Esophagus squamous epithelium (tissue), 5 donors: Measurements from ENCODE around the gene GSTT2B. TPM values are rescaled to one million over a fixed set of nuclear protein-coding genes. Genes with fewer than 3 reads are reported as not detected.
"Not testable (repeated sequence)": the region's sequence is repeated elsewhere in the genome, so short reads cannot be mapped to it uniquely, and the experiment has no call there.

Source experiments
- DNase-seq: peaks from one replicate; lab custom pipeline; 2025; lab: John Stamatoyannopoulos, UW
- H3K27ac ChIP-seq, 4 donors: fragments of 200-600 bp; sonication (generic); one replicate each; pipeline ENCODE4 v1.5.1; 2016 to 2019; ENCODE audit warnings: mild to moderate bottlenecking in 1 of 4
- H3K27me3 ChIP-seq, 4 donors: fragments of 200-600 bp; sonication (generic); 1 replicate in 3 of 4; 2 replicates in 1 of 4; pipeline versions ENCODE4 v1.5.1 to v1.6.0; 2017 to 2021; ENCODE audit warnings: antibody characterized with exemption in 1 of 4
- H3K36me3 ChIP-seq, 3 donors: fragments of 200-600 bp; sonication (generic); one replicate each; pipeline ENCODE4 v1.5.1; 2016 to 2019
- H3K4me1 ChIP-seq, 3 donors: fragments of 200-600 bp; sonication (generic); one replicate each; pipeline ENCODE4 v1.5.1; 2017 to 2019
- H3K4me3 ChIP-seq, 4 donors: fragments of 200-600 bp; sonication (generic); 1 replicate in 3 of 4; 2 replicates in 1 of 4; pipeline ENCODE4 v1.5.1; 2016 to 2019; ENCODE audit warnings: mild to moderate bottlenecking in 2 of 4, moderate library complexity in 1 of 4
- H3K9me3 ChIP-seq, 3 donors: fragments of 200-600 bp; sonication (generic); one replicate each; pipeline ENCODE4 v1.5.1; 2016 to 2019
- POLR2A ChIP-seq, 4 donors: fragments of 450-650 bp; IDR thresholded peaks; one replicate each; pipeline ENCODE4 v1.6.1; 2017; ENCODE audit warnings: antibody characterized with exemption in 4 of 4, mild to moderate bottlenecking in 4 of 4, moderate library complexity in 3 of 4
- WGBS, 2 donors: methylation state at CpG; one replicate each; pipeline ENCODE4 v1.1.5; 2018; 5-methylcytosine and 5-hydroxymethylcytosine counted together
- intact Hi-C: fragments of 100-400 bp; cut with DNase I; formaldehyde crosslinking; loops from one replicate; pipeline ENCODE4 v1.15.0; 2022
- total RNA-seq, 4 donors: library from RNA; depleted of rRNA; stranded (reverse); fragments of >200 nt; gene quantifications; one replicate each; pipeline ENCODE4 v1.1.0, GENCODE V29; 2016
- TF ChIP-seq, protein P1 (sequence below), 6 experiments: fragments of 450-650 bp in 4 of 6; fragments of 200-600 bp in 2 of 6; sonication (generic) in 2 of 6; IDR thresholded peaks; one replicate each; pipeline ENCODE4 v1.5.1; 2016 to 2019; ENCODE audit warnings: antibody characterized with exemption in 6 of 6, mild to moderate bottlenecking in 4 of 6, moderate library complexity in 4 of 6
- donor health status: DM: yes; HTN: yes; CAD: no.

Gene GSTT2B
- total RNA-seq, 4 donors from 2014 or later, result 3.1 to 9.9 TPM; not detected in 2

DNA sequence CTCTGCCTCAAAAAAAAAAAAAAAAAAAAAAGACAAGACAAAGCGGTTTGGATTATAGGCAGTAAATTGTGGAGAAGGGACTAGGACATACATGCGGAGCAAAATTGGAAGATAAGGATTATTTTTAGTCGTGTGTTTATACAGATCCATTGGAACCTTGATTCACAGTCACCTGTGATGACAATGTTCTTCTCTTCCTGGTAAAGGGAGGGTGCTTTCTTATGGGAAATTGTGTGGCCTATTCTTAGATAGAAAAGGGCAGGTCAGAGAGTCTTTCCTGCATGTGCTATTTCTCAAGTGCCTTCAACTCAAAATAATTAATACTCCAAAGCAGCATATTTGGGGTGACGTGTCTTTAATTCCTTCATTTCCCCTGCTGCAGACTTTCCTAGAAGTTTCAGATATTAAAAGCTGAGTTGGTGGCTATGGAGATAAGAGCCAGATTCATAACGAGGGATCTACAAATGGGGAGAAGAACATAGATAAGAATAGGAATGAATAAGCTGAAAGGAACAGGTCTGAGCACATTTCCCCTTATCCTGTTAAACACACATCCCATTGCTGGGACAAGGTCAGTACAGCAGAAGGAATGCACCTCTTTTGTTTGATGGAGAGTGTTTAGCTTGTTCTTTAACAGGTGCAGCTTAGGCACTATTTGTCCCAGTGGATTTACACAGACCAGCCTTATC lies 22.5 kb downstream of the GSTT2B start:
- H3K4me3 ChIP-seq, result no peak overlapping the region
- H3K27me3 ChIP-seq, result no peaks in the 10 kb centered on the region
- H3K9me3 ChIP-seq, result no peaks in the 10 kb centered on the region
- no peak for TF ChIP-seq POLR2A (IDR thresholded peaks at IDR 0.05)
- TF ChIP-seq, protein P1, sequence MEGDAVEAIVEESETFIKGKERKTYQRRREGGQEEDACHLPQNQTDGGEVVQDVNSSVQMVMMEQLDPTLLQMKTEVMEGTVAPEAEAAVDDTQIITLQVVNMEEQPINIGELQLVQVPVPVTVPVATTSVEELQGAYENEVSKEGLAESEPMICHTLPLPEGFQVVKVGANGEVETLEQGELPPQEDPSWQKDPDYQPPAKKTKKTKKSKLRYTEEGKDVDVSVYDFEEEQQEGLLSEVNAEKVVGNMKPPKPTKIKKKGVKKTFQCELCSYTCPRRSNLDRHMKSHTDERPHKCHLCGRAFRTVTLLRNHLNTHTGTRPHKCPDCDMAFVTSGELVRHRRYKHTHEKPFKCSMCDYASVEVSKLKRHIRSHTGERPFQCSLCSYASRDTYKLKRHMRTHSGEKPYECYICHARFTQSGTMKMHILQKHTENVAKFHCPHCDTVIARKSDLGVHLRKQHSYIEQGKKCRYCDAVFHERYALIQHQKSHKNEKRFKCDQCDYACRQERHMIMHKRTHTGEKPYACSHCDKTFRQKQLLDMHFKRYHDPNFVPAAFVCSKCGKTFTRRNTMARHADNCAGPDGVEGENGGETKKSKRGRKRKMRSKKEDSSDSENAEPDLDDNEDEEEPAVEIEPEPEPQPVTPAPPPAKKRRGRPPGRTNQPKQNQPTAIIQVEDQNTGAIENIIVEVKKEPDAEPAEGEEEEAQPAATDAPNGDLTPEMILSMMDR (IDR thresholded peaks at IDR 0.05), result no peak
- H3K4me1 ChIP-seq, result peaks cover 0 to 14% (median 0%) of the 10 kb centered on the region in 3 donors
- intact Hi-C loops, result loop anchor here (5.0 kb wide), 1 partner anchor 69 kb away; the partner anchor contains the start of gene GSTT4
- no peaks in the 10 kb centered on the region for H3K36me3 ChIP-seq
- no peak for DNase-seq
- WGBS, 2 donors, result 45 to 54% methylated on average over 5 of the region's 5 CpGs
- peak overlapping the region in 3 of 4 donors; percentile 19 to 58 (median 51) for H3K27ac ChIP-seq

DNA sequence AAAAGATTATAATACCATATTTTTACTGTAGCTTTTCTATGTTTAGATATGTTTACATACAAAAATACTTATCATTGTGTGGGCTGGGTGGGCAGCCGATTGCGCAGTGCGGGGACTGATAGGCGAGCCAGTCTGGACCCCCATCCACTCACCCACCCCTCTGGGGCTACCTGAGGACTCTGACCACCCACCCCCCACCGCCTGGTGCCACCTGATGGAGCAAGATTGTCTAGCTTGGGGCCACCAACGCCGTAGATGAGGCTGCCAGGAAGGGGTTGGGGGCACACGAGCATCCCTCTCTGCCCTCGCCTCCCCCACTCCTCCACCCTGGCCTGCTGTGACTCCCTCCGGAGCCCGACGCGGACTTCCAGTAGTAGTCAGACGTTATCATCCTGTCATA lies 34.4 kb downstream of the GSTT2B start:
- H3K4me1 ChIP-seq, result peaks cover 0 to 24% (median 0%) of the 10 kb centered on the region in 3 donors
- WGBS, 2 donors, result 67 to 82% methylated on average over 13 of the region's 14 CpGs
- TF ChIP-seq, protein P1 (IDR thresholded peaks at IDR 0.05), result no peak
- no peak for TF ChIP-seq POLR2A (IDR thresholded peaks at IDR 0.05)
- no peak overlapping the region for H3K4me3 ChIP-seq
- no peak overlapping the region for H3K27ac ChIP-seq
- H3K36me3 ChIP-seq, result peaks cover 0 to 43% (median 16%) of the 10 kb centered on the region in 3 donors
- H3K9me3 ChIP-seq, result peaks cover 0 to 23% (median 13%) of the 10 kb centered on the region in 3 donors
- no peaks in the 10 kb centered on the region for H3K27me3 ChIP-seq
- intact Hi-C loops, result loop anchor here (5.0 kb wide), 1 partner anchor 46 kb away; the partner anchor contains the start of gene DDT
- no peak for DNase-seq

DNA sequence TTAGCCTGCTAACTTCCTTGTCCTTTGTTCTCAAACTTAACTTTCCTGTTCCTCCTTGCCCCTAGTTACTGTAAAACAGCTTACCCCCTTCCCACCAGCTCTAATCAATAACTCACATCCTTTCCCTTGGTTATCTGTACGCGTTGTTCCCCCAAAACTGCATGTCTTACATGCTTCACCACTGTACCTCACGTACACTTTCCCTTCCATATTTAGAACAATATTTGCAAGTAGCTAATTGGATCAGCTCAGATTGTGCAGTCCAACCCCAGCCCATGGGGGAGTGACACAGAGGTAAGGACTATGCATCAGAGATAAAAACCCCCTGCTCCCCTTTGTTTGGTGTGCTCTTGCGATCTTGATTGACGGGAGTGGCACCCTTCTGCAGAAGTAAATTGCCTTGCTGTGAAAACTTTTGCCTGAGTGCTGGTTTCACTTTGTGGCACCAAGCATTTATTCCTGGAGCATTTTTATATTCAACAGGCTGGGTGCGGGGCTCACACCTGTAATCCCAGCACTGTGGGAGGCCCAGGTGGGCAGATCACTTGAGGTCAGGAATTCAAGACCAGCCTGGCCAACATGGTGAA lies 35.9 kb downstream of the GSTT2B start:
- Histone ChIP-seq H3K27ac (peak overlapping the region in 1 of 4 donors; percentile 48), H3K9me3 (peaks cover 0 to 23% (median 13%) of the 10 kb centered on the region in 3 donors), H3K4me3 (no peak overlapping the region), H3K4me1 (peaks cover 0 to 23% (median 0%) of the 10 kb centered on the region in 3 donors), H3K27me3 (no peaks in the 10 kb centered on the region), H3K36me3 (peaks cover 0 to 46% (median 16%) of the 10 kb centered on the region in 3 donors)
- DNase-seq, result no peak
- no peak for TF ChIP-seq POLR2A (IDR thresholded peaks at IDR 0.05)
- TF ChIP-seq, protein P1 (IDR thresholded peaks at IDR 0.05), result no peak
- intact Hi-C loops, result loop anchor here (5.0 kb wide), 1 partner anchor 47 kb away; the partner anchor contains the start of gene DDT
- WGBS, 2 donors, result 90 to 99% methylated on average over 4 to 5 of the region's 6 CpGs

DNA sequence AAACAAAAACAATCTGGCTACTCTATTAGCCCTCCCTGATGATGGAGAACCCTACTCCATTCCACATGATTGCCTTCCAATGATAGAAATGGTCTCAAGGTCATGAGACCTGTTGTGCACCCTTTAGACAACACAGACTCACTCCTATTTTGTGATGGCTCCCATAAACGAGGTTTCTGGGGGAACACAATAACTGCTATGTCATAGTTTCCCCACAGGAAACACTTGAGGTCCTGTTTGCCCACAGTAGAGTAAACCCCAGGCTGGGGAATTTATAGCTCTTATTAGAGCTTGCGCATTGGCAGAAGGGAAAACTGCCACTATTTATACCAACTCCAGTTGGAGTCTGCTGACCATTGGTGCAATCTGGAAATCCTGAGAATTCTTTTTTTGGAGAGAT lies 38.1 kb downstream of the GSTT2B start:
- no peak overlapping the region for H3K4me3 ChIP-seq
- TF ChIP-seq POLR2A (IDR thresholded peaks at IDR 0.05), result no peak
- TF ChIP-seq, protein P1 (IDR thresholded peaks at IDR 0.05), result no peak
- peaks cover 0 to 23% (median 13%) of the 10 kb centered on the region in 3 donors for H3K9me3 ChIP-seq
- peaks cover 0 to 9% (median 0%) of the 10 kb centered on the region in 3 donors for H3K4me1 ChIP-seq
- H3K27ac ChIP-seq, result no peak overlapping the region
- intact Hi-C loops, result no loop called here
- no peaks in the 10 kb centered on the region for H3K27me3 ChIP-seq
- no peak for DNase-seq
- H3K36me3 ChIP-seq, result peaks cover 0 to 46% (median 16%) of the 10 kb centered on the region in 3 donors
- WGBS, 2 donors, result 58 to 63% methylated on average over 2 of the region's 2 CpGs

DNA sequence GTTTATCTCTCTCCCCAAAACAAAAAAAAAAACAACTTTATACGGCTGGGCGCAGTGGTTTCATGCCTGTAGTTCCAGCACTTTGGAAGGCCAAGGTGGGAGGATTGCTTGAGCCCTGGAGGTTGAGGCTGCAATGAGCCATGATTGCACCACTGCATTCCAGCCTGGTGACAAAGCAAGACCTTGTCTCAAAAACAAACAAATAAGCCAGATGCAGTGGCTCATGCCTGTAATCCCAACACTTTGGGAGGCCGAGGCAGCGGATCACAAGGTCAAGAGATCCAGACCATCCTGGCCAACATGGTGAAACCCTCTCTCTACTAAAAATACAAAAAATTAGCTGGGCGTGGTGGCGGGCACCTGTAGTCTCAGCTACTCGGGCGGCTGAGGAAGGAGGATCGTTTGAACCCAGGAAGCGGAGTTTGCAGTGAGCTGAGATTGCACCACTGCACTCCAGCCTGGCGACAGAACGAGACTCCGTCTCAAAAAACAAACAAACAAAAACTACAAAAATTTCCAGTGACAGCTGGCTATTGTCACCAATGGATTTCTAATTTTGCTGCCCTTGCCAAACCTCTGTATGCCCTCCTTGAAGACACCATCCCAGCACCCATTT lies 39.3 kb downstream of the GSTT2B start:
- H3K27ac ChIP-seq, intact Hi-C loops, DNase-seq, H3K27me3 ChIP-seq, H3K4me3 ChIP-seq, H3K4me1 ChIP-seq: not testable (repeated sequence)
- H3K9me3 ChIP-seq, result peaks cover 0 to 23% (median 13%) of the 10 kb centered on the region in 3 donors
- peaks cover 0 to 46% (median 16%) of the 10 kb centered on the region in 3 donors for H3K36me3 ChIP-seq
- 89% methylated on average over 13 of the region's 13 CpGs for WGBS, 2 donors

DNA sequence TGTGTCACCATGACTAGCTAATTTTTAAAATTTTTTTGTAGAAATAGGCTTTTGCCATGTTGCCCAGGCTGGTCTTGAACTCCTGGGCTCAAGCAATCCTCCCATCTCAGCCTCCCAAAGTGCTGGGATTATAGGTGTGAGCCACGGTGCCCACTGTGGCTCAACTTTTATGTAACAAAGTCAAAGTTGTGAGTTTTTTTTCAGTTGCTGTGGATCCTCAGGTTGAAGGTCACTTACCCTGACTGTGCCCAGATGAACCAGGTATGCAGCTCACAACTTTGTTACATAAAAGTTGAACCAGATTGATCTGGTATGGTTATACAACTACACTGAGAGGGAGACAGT lies 40.8 kb downstream of the GSTT2B start:
- Histone ChIP-seq H3K36me3 (peaks cover 0 to 36% (median 8%) of the 10 kb centered on the region in 3 donors), H3K27ac (peak overlapping the region; percentile 23 to 72 (median 48)), H3K9me3 (peaks cover 0 to 14% (median 8%) of the 10 kb centered on the region in 3 donors)
- H3K4me1 ChIP-seq, DNase-seq, intact Hi-C loops, H3K4me3 ChIP-seq, H3K27me3 ChIP-seq: not testable (repeated sequence)
- WGBS, 2 donors, result 86 to 100% methylated on average over 1 of the region's 1 CpG
